ENCODE measurements around the gene GGA3. TPM values are rescaled to one million over a fixed set of nuclear protein-coding genes. Genes with fewer than 3 reads are reported as not detected.

The GGA3 gene
- total and polyA plus RNA-seq, 10 of the 15 experiments (the other 5 are each of a cell fraction or from before 2014, with no cell fraction given): 7.0 to 57.5 (median 34.0) TPM

- TF ChIP-seq CTCF (IDR thresholded peaks at IDR 0.05 in 2 of 3, conservative IDR thresholded peaks at IDR 0.05 in 1 of 3; ENCODE audit: control insufficient read depth in 2 of 3, extremely low read depth in 1 of 3, insufficient read depth in 1 of 3, low read depth in 3 of 3, low read length in 3 of 3) (no peak), E4F1 (IDR thresholded peaks at IDR 0.05; ENCODE audit: borderline replicate concordance, partially characterized antibody) (peak; percentile 78), ASH2L (IDR thresholded peaks at IDR 0.05; ENCODE audit: borderline replicate concordance, low read depth) (no peak), ELK1 (IDR thresholded peaks at IDR 0.05; ENCODE audit: low read depth, low read length) (no peak; the same call in 1 of the 2 replicates), NR2C2 (IDR thresholded peaks at IDR 0.05; ENCODE audit: borderline replicate concordance, control insufficient read depth, insufficient read length, low read depth) (no peak), JUND (IDR thresholded peaks at IDR 0.05; ENCODE audit: low read depth, low read length) (no peak), NFIC (IDR thresholded peaks at IDR 0.05; ENCODE audit: low read depth, low read length) (no peak), RBBP5 (conservative IDR thresholded peaks at IDR 0.05) (no peak), HDAC2 (IDR thresholded peaks at IDR 0.05) (no peak), PKNOX1 (IDR thresholded peaks at IDR 0.05) (peak; percentile 44; the same call in 1 of the 2 replicates), TBL1XR1 (IDR thresholded peaks at IDR 0.05; ENCODE audit: low read depth, low read length) (no peak), BHLHE40 (IDR thresholded peaks at IDR 0.05; ENCODE audit: borderline replicate concordance in 1 of 2, low read depth in 2 of 2, low read length in 1 of 2) (peak; percentile 25 to 82; a peak in 3 of 4 replicates), ATF3 (IDR thresholded peaks at IDR 0.05; ENCODE audit: borderline replicate concordance, extremely low read depth, low read depth, low read length) (no peak), REST (IDR thresholded peaks at IDR 0.05; ENCODE audit: low read depth, low read length) (no peak), SMAD5 (IDR thresholded peaks at IDR 0.05; ENCODE audit: low read depth) (peak; percentile 15; the same call in 1 of the 2 replicates), SMC3 (IDR thresholded peaks at IDR 0.05; ENCODE audit: borderline replicate concordance, low read length) (no peak), CHD4 (IDR thresholded peaks at IDR 0.05) (no peak)
Observed at GRCh38 chr17:75205037-75205792, 56.2 kb downstream of the GGA3 start, which contains the start of gene NUP85 (continued).

Measured in GM12878 (cell line).